Endothelial cell of umbilical vein (primary cell): Measurements from ENCODE around the gene KLHL9. TPM values are rescaled to one million over a fixed set of nuclear protein-coding genes. Genes with fewer than 3 reads are reported as not detected.

Experiments
- BruUV-seq: library from RNA; stranded (reverse); fragments of 400-500 nt; replicated peaks from 2 replicates; lab custom pipeline; 2021; lab: Mats Ljungman, UMichigan
- CTCF ChIA-PET: fragments of 300-600, 350-600 bp; sonication (Branson Sonifier 250); formaldehyde crosslinking; loops from one replicate; lab custom pipeline; 2021; ENCODE audit warnings: antibody characterized with exemption, inconsistent platforms; lab: Charles Lee
- POLR2A ChIA-PET: fragments of 300-600, 350-600 bp; sonication (Branson Sonifier 250); formaldehyde crosslinking; loops from one replicate; lab custom pipeline; 2021; ENCODE audit warnings: antibody characterized with exemption, inconsistent platforms; lab: Charles Lee
- DNase-seq: peaks from one replicate; pipeline ENCODE4 v3.0.0-alpha.2; 2011; ENCODE audit warnings: low read depth, low spot score
- FAIRE-seq: peaks from 2 replicates; lab custom pipeline; 2011; peaks lifted over from hg19 to GRCh38; lab: Jason Lieb, UNC
- H2AFZ ChIP-seq: 2 replicates; pipeline ENCODE4 v1.6.0; 2012; ENCODE audit warnings: low read depth, low read length, control low read depth, inconsistent platforms
- H3K27ac ChIP-seq: 2 replicates; pipeline ENCODE4 v1.5.1; 2011; ENCODE audit warnings: low read depth, mild to moderate bottlenecking, control low read depth, low read length, moderate library complexity; ENCODE audit not compliant: insufficient read depth
- H3K27me3 ChIP-seq, 2 experiments: 2 replicates each; pipeline versions ENCODE4 v1.6.0 to v1.6.1; 2011; ENCODE audit warnings: low read length in 2 of 2, mixed read lengths in 1 of 2; ENCODE audit not compliant: control insufficient read depth in 2 of 2, insufficient read depth in 2 of 2
- H3K36me3 ChIP-seq, 2 experiments: 2 replicates in 1 of 2; 3 replicates in 1 of 2; pipeline ENCODE4 v1.5.1; 2011; ENCODE audit warnings: low read length in 2 of 2, mild to moderate bottlenecking in 1 of 2, moderate library complexity in 1 of 2; ENCODE audit not compliant: control insufficient read depth in 2 of 2, insufficient read depth in 2 of 2; ENCODE audit errors: extremely low read depth in 1 of 2
- H3K4me1 ChIP-seq: 3 replicates; pipeline ENCODE4 v1.5.1; 2011; ENCODE audit warnings: mild to moderate bottlenecking, low read length; ENCODE audit not compliant: control insufficient read depth, insufficient read depth; ENCODE audit errors: extremely low read depth
- H3K4me2 ChIP-seq: 2 replicates; pipeline ENCODE4 v1.6.1; 2011; ENCODE audit warnings: low read length, control low read depth, mixed read lengths; ENCODE audit not compliant: insufficient read depth
- H3K4me3 ChIP-seq, 3 experiments: fragments of 200-600 bp in 1 of 3; sonication (generic), shearing (Covaris generic) in 1 of 3; replicated peaks in 1 of 3; 2 replicates each; pipeline ENCODE4 v1.5.1; 2011 to 2016; ENCODE audit warnings: control low read depth in 3 of 3, low read length in 3 of 3, mild to moderate bottlenecking in 2 of 3, inconsistent platforms in 1 of 3, low read depth in 1 of 3, moderate library complexity in 1 of 3; ENCODE audit not compliant: insufficient read depth in 1 of 3
- H3K79me2 ChIP-seq: 2 replicates; pipeline ENCODE4 v1.6.0; 2012; ENCODE audit warnings: low read length, inconsistent platforms; ENCODE audit not compliant: control insufficient read depth, insufficient read depth
- H3K9ac ChIP-seq: replicated peaks from 2 replicates; pipeline ENCODE3; 2011; ENCODE audit warnings: low read length, control low read depth; ENCODE audit not compliant: insufficient read depth; ENCODE audit errors: extremely low read depth
- H3K9me1 ChIP-seq: replicated peaks from 3 replicates; pipeline ENCODE4 v1.6.0; 2011; ENCODE audit warnings: mild to moderate bottlenecking, low read length; ENCODE audit not compliant: control insufficient read depth, insufficient read depth; ENCODE audit errors: extremely low read depth
- H3K9me3 ChIP-seq: replicated peaks from 2 replicates; pipeline ENCODE4 v1.5.1; 2012; ENCODE audit warnings: low read length, inconsistent platforms; ENCODE audit not compliant: control insufficient read depth, insufficient read depth
- H4K20me1 ChIP-seq: replicated peaks from 2 replicates; pipeline ENCODE3; 2011; ENCODE audit warnings: mild to moderate bottlenecking, low read length; ENCODE audit not compliant: control insufficient read depth, insufficient read depth; ENCODE audit errors: extremely low read depth
- EZH2 ChIP-seq: IDR thresholded peaks from 2 replicates; pipeline ENCODE4 v1.6.1; 2012; ENCODE audit warnings: borderline replicate concordance, low read depth, mild to moderate bottlenecking, moderate library complexity, low read length, inconsistent platforms; ENCODE audit not compliant: severe bottlenecking
- FOS ChIP-seq: IDR thresholded peaks from 2 replicates; pipeline ENCODE4 v1.6.1; 2011; ENCODE audit warnings: mild to moderate bottlenecking, low read length, moderate library complexity, borderline replicate concordance; ENCODE audit not compliant: insufficient read depth
- GATA2 ChIP-seq: IDR thresholded peaks from 2 replicates; pipeline ENCODE4 v1.7.0; 2011; ENCODE audit warnings: low read depth, mild to moderate bottlenecking, moderate library complexity, mixed read lengths, low read length; ENCODE audit not compliant: insufficient read length, insufficient read depth
- JUN ChIP-seq: IDR thresholded peaks from 2 replicates; pipeline ENCODE4 v1.6.1; 2011; ENCODE audit warnings: borderline replicate concordance, low read depth; ENCODE audit not compliant: insufficient read length, insufficient read depth
- MAX ChIP-seq: IDR thresholded peaks from 2 replicates; pipeline ENCODE4 v1.6.1; 2011; ENCODE audit not compliant: insufficient read depth, insufficient read length
- MYC ChIP-seq: IDR thresholded peaks from one replicate; pipeline ENCODE4 v1.6.1; 2011; ENCODE audit warnings: mild to moderate bottlenecking, low read depth, low read length
- POLR2A ChIP-seq: IDR thresholded peaks from 2 replicates; pipeline ENCODE4 v1.6.1; 2012; ENCODE audit warnings: low read depth, mild to moderate bottlenecking, control low read depth, low read length
- POLR2AphosphoS5 ChIP-seq: IDR thresholded peaks from 2 replicates; pipeline ENCODE4 v1.6.1; 2012; ENCODE audit warnings: low read depth, mild to moderate bottlenecking, control low read depth, low read length, moderate library complexity; ENCODE audit not compliant: insufficient read depth
- dilution Hi-C: fragments of 300-500 bp; cut with MboI; formaldehyde crosslinking; loops from one replicate; pipeline ENCODE4 v1.15.0; 2019; ENCODE audit warnings: low sequenced_read_pairs; ENCODE audit not compliant: extremely low pct_ligation_motif_present
- intact Hi-C: fragments of 100-400 bp; cut with micrococcal nuclease; formaldehyde crosslinking; loops from one replicate; pipeline ENCODE4 v1.10.0; 2022
- polyA plus RNA-seq, 4 experiments: library from polyadenylated mRNA; depleted of rRNA in 3 of 4; stranded (reverse) in 3 of 4; unstranded in 1 of 4; fragments of >200 nt; gene quantifications; 2 replicates each; pipeline versions ENCODE4 v1.2.1 to v1.2.3, GENCODE V29; 2011 to 2012; ENCODE audit warnings: missing spikeins in 1 of 4
- total RNA-seq: library from RNA; stranded (reverse); gene quantifications from 2 replicates; pipeline ENCODE4 v1.2.3, GENCODE V29; 2021
- TF ChIP-seq, protein P1 (sequence below), 2 donors: IDR thresholded peaks; 1 replicate in 1 of 2; 2 replicates in 1 of 2; pipeline ENCODE4 v1.5.1; 2011; ENCODE audit warnings: low read length in 2 of 2, mild to moderate bottlenecking in 2 of 2, moderate library complexity in 2 of 2, control low read depth in 1 of 2, inconsistent platforms in 1 of 2, low read depth in 1 of 2; ENCODE audit not compliant: insufficient read depth in 1 of 2; ENCODE audit errors: extremely low read depth in 1 of 2

Gene KLHL9
- total and polyA plus RNA-seq, 2 donors (not counting 3 experiments of a cell fraction or from before 2014, with no cell fraction given), result 8.0 to 23.5 TPM

DNA sequence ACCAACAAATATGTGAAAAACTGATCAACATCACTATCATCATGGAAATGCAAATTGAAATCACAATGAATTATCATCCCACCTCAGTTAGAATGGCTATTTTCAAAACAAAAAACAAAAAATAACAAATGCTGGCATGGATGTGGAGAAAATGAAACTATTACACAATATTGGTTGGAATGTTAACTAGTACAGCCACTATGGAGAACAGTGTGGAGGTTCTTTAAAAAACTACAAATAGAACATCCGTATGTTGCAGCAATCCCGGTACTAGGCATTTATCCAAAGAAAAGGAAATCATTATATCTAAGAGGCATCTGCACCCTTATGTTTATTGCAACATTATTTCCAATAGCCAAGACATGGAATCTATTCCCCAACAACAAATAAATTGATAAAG lies 21.1 kb downstream of the KLHL9 start:
- CTCF ChIA-PET, result interaction anchor here (1.1 to 1.9 kb wide), 4 partner anchors 12 to 141 kb away, joined by 4 to 9 read pairs (median 6); no protein-coding TSS in a partner anchor
- BruUV-seq, result no TSS peak
- Histone ChIP-seq H3K9me1 (no peaks in the 10 kb centered on the region), H3K4me1 (peaks cover 3% of the 10 kb centered on the region), H3K9me3 (no peaks in the 10 kb centered on the region), H4K20me1 (no peaks in the 10 kb centered on the region), H3K27me3 (peaks cover 12 to 30% of the 10 kb centered on the region in 2 experiments), H3K27ac (no peak overlapping the region), H3K9ac (no peak overlapping the region), H3K79me2 (no peaks in the 10 kb centered on the region), H3K4me2 (no peak overlapping the region), H3K4me3 (no peak overlapping the region), H2AFZ (no peak overlapping the region), H3K36me3 (no peaks in the 10 kb centered on the region)
- FAIRE-seq (no peak), DNase-seq (no peak)
- TF ChIP-seq GATA2 (no peak), MAX (no peak), MYC (no peak), FOS (no peak), POLR2A (no peak), EZH2 (no peak), JUN (no peak), POLR2AphosphoS5 (no peak)
- TF ChIP-seq, protein P1, sequence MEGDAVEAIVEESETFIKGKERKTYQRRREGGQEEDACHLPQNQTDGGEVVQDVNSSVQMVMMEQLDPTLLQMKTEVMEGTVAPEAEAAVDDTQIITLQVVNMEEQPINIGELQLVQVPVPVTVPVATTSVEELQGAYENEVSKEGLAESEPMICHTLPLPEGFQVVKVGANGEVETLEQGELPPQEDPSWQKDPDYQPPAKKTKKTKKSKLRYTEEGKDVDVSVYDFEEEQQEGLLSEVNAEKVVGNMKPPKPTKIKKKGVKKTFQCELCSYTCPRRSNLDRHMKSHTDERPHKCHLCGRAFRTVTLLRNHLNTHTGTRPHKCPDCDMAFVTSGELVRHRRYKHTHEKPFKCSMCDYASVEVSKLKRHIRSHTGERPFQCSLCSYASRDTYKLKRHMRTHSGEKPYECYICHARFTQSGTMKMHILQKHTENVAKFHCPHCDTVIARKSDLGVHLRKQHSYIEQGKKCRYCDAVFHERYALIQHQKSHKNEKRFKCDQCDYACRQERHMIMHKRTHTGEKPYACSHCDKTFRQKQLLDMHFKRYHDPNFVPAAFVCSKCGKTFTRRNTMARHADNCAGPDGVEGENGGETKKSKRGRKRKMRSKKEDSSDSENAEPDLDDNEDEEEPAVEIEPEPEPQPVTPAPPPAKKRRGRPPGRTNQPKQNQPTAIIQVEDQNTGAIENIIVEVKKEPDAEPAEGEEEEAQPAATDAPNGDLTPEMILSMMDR (IDR thresholded peaks at IDR 0.05; ENCODE audit: extremely low read depth in 1 of 2, insufficient read depth in 1 of 2, low read depth in 1 of 2, low read length in 2 of 2), result no peak
- intact Hi-C loops (no loop called here), dilution Hi-C loops (no loop called here)
- POLR2A ChIA-PET, result no interaction called here
